SK-N-SH (cell line): ENCODE measurements around the gene MANSC4.

ENCODE experiments used
- CHD2 ChIP-seq: fragments of 150-350 bp; IDR thresholded peaks from 2 replicates; pipeline ENCODE4 v1.6.1; 2018; ENCODE audit warnings: low read length; ENCODE audit not compliant: partially characterized antibody
- CTCF ChIP-seq: fragments of 200-600 bp; sonication (generic); IDR thresholded peaks from 2 replicates; pipeline ENCODE4 v1.6.1; 2017; ENCODE audit warnings: antibody characterized with exemption, mild to moderate bottlenecking, moderate library complexity
- GABPA ChIP-seq: IDR thresholded peaks from 2 replicates; pipeline ENCODE4 v1.4.0; 2012; ENCODE audit warnings: low read depth, mild to moderate bottlenecking
- JUND ChIP-seq: IDR thresholded peaks from 2 replicates; pipeline ENCODE4 v1.4.0; 2012
- MAX ChIP-seq: IDR thresholded peaks from 2 replicates; pipeline ENCODE4 v1.4.0; 2012; ENCODE audit warnings: low read depth
- MXI1 ChIP-seq: IDR thresholded peaks from 2 replicates; pipeline ENCODE4 v1.6.1; 2012; ENCODE audit warnings: mild to moderate bottlenecking, low read depth, low read length, improper control_type of control experiment
- NFIC ChIP-seq: IDR thresholded peaks from 2 replicates; pipeline ENCODE4 v1.4.0; 2012; ENCODE audit warnings: borderline replicate concordance
- PBX3 ChIP-seq: IDR thresholded peaks from 2 replicates; pipeline ENCODE4; 2012
- POLR2AphosphoS5 ChIP-seq: IDR thresholded peaks from 2 replicates; pipeline ENCODE4 v1.6.1; 2012; ENCODE audit warnings: low read depth, low read length
- RAD21 ChIP-seq: IDR thresholded peaks from 2 replicates; pipeline ENCODE4 v1.6.1; 2012; ENCODE audit warnings: mild to moderate bottlenecking, low read length
- RCOR1 ChIP-seq: fragments of 150-350 bp; IDR thresholded peaks from 2 replicates; pipeline ENCODE4 v1.6.1; 2017; ENCODE audit warnings: antibody characterized with exemption, low read length
- YY1 ChIP-seq: IDR thresholded peaks from 2 replicates; pipeline ENCODE4 v1.4.0; 2012; ENCODE audit warnings: low read depth, mild to moderate bottlenecking
- TF ChIP-seq, protein P1 (sequence below): fragments of 150-350 bp; IDR thresholded peaks from 2 replicates; pipeline ENCODE4 v1.6.1; 2017; ENCODE audit warnings: antibody characterized with exemption, low read length, low read depth, borderline replicate concordance

GRCh38 chr12:27805238-27805637 is 25.2 kb upstream of the MANSC4 start:
- TF ChIP-seq RCOR1, result no peak
- TF ChIP-seq CTCF, result no peak
- TF ChIP-seq NFIC, result no peak
- no peak for TF ChIP-seq RAD21
- TF ChIP-seq PBX3, result no peak
- TF ChIP-seq POLR2AphosphoS5, result no peak
- TF ChIP-seq GABPA, result no peak
- TF ChIP-seq, protein P1, sequence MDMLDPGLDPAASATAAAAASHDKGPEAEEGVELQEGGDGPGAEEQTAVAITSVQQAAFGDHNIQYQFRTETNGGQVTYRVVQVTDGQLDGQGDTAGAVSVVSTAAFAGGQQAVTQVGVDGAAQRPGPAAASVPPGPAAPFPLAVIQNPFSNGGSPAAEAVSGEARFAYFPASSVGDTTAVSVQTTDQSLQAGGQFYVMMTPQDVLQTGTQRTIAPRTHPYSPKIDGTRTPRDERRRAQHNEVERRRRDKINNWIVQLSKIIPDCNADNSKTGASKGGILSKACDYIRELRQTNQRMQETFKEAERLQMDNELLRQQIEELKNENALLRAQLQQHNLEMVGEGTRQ, result no peak
- no peak for TF ChIP-seq MXI1
- TF ChIP-seq MAX, result no peak
- no peak for TF ChIP-seq JUND
- no peak for TF ChIP-seq CHD2
- TF ChIP-seq YY1, result no peak
